HG03060 (cell line): ENCODE results near the gene CDC45.
A peak's percentile ranks its signal among the peaks of the same experiment; 100 is the strongest.
"Not testable (repeated sequence)": the region's sequence is repeated elsewhere in the genome, so short reads cannot be mapped to it uniquely, and the experiment has no call there.

Experiments used
- ATAC-seq: cut with Tn5 transposase; IDR thresholded peaks from one replicate; pipeline ENCODE4 v1.9.1; 2021; ENCODE audit warnings: low read depth, moderate number of reproducible peaks; ENCODE audit not compliant: unreplicated experiment

The CDC45 gene, protein sequence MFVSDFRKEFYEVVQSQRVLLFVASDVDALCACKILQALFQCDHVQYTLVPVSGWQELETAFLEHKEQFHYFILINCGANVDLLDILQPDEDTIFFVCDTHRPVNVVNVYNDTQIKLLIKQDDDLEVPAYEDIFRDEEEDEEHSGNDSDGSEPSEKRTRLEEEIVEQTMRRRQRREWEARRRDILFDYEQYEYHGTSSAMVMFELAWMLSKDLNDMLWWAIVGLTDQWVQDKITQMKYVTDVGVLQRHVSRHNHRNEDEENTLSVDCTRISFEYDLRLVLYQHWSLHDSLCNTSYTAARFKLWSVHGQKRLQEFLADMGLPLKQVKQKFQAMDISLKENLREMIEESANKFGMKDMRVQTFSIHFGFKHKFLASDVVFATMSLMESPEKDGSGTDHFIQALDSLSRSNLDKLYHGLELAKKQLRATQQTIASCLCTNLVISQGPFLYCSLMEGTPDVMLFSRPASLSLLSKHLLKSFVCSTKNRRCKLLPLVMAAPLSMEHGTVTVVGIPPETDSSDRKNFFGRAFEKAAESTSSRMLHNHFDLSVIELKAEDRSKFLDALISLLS

DNA sequence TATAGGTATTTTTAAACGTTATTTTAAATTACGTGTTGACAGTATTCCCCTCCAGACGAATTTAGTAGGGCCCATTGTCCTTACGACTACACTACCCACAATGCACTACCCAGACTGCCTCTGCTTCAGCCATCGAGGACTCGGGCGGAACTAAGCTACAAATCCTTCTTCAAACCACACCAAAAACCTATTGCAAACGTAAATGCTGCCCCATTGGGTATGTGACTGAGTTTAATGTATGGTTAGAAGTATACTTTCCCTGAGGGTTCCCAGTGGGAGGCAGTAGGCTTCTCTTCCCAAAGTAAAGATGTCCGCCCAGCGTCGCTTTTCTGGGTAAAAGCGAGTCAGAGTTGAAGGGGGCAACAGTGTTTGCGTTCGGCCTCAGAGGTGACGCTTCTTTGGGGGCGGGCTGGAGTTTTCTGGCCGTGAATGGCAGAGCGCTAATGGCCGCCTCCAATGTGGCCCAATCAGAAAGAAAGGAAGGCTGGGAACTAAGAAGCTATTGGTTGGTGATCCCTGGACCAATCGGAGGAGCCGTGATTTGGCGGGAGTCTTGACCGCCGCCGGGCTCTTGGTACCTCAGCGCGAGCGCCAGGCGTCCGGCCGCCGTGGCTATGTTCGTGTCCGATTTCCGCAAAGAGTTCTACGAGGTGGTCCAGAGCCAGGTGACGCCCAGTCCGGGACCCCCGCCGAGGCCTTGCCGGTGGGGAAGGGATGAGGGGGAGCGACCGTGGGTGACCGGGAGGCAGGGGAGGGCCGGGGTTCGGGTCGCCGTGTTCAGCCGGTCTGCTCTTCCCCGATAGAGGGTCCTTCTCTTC lies at the start of gene CDC45:
CDC45 (plus strand) TSS at position 566 of the 818 bp plus-strand sequence; CDS start at position 615, 49 bp downstream.
- peak; percentile 64 for ATAC-seq

DNA sequence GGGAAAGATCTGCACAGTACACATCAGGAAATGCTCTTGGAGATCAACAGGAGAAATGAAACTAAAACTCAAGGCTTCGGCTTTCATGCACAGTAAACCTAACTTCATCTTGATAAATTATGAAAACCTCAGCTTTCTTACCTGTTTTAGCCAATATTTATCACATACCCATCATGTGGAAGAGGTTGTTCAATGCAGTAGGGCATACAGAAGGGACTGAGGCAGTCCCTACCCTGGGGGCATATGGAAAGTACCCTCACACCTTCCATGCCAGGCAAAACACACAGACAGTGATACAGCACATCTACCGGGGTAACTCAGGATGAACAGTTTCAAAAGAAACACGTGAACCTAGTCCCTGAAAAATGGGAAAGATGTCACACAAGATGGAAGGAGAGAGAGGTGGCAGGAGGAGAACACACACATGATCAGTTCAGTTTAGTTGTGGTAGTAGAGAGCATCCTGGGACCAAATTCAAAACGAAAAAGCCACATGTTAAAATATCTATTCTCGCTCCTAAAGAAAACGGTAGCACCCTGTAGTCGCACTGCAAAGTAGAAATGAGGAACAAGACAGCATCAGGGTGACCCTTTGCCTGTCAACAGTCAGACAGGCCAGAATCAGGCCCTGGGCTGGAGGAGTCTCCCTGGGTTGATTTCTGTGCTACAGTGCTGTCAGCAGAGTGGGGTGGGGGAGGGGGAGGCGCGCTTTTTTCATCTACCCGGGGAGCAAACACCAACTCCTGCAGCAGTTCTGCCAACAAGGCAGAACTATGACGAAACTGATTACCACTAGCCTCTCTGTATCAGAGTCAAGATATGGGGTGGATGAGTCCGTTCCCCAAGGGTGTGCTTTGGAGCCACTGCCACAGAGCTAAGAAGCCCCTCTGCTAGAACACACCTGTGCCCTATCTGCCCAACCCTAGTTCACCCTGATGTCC lies 49.5 kb upstream of the CDC45 start:
- ATAC-seq: no peak

DNA sequence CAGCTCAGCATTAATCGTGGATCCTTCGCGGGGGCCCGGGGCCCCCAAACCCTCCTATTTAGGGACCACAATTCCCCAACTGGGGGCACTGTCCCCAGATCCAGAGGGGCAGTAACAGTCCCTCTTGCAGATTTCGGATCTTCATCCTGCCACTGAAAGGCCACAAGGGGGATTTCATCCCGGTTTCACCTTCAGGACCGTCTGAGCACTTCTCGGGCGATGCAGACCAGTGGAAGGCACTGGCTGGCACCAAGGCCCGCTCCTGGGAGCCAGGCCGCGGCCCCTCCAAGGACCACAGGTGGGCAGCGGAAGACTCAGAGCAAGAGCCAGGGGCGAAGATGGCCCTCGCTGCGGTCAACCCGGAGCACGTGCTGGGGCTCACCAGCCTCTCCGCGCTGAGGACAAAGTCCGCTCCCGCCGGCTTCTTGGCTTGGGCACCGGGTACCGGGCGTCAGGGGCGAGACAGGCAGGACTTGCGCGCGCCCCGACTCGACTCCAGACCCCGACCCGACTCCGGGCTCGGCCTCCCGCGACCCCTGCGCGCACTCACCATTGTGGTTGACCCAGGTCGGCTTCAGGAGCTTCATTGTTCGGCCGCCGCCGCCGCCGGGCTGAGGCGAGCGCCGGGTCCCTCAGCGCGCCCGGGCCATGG lies 48.7 kb upstream of the CDC45 start:
- ATAC-seq: no peak

DNA sequence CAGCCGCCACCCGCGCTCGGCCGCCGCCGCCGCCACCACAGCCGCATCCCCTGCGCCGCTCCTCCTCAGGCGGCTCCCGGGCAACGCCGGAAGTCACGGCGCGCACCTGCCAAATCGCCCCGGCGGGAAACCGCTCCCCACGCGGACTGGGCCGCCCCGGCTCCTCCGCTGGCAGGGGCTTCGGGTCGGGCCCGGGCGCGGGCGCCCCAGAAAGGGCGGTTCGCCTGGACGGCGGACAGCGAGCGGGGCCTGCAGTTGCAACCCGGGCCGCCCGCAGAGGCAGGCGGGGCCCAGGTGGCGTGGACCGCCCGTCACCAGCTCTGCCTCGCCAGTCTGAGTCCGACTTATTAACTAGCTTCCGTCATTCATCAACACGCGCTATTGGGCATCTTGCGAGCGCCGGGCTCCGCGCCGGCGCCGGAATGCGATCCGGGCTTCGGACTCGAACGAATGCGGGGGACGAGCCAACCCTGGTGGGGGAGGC lies 48.0 kb upstream of the CDC45 start, which contains the start of gene HIRA:
HIRA (minus strand) TSS at position 85 of the 484 bp plus-strand sequence. CDS start 257 bp downstream, outside the sequence.
- peak; percentile 25 for ATAC-seq

DNA sequence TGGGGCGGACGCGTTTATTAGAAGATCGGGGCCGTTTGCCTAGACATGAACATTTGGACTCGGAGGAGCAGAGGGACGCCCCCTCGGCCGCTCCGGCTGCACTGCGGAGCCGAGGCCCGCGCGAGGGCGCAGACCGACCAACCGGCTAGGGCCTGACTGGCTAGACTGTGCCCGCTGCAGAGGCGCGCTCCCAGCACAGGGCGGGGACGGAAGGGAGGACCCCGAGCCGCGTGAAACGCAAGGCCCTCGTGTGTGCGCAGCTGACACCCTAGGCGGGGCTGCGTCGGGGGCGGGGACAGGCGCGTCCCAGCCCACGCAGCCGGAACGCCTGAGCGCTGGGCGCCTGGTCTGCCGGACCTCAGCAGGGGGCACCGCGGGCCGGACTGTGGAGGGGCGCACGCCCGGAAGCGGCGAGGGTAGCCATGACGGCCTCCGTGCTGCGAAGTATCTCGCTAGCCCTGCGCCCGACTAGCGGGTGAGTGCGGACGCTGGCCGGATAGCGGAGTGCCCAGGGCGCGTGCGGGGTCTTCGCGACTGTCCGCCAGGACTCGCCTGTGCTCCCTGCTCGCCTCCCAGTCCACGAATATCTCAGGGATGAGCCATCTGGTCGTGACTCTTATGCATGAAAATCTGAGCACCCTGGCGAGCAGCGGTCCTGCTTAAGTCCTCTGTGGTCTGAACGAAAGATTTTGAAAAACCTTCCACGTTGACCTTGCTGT lies 47.4 kb upstream of the CDC45 start, which contains the start of gene MRPL40:
MRPL40 (plus strand) TSS at position 413 of the 719 bp plus-strand sequence; CDS start at position 423, 10 bp downstream.
- peak; percentile 43 for ATAC-seq

DNA sequence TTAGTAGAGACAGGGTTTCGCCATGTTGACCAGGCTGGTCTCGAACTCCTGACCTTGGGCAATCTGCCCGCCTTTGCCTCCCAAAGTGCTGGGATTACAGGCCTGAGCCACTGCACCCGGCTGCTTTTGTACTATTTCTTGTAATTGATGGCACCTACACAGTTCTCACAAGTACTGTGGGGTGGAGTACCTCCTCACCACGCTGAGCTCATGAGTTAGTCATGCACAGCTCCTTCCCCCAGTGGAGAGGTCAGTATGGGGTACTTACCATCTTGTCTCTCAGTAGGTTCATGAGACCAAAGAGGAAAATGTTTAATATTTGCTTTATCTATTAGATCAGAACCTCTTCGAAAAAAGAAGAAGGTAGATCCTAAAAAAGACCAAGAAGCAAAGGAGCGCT lies 45.3 kb upstream of the CDC45 start:
- no peak for ATAC-seq

DNA sequence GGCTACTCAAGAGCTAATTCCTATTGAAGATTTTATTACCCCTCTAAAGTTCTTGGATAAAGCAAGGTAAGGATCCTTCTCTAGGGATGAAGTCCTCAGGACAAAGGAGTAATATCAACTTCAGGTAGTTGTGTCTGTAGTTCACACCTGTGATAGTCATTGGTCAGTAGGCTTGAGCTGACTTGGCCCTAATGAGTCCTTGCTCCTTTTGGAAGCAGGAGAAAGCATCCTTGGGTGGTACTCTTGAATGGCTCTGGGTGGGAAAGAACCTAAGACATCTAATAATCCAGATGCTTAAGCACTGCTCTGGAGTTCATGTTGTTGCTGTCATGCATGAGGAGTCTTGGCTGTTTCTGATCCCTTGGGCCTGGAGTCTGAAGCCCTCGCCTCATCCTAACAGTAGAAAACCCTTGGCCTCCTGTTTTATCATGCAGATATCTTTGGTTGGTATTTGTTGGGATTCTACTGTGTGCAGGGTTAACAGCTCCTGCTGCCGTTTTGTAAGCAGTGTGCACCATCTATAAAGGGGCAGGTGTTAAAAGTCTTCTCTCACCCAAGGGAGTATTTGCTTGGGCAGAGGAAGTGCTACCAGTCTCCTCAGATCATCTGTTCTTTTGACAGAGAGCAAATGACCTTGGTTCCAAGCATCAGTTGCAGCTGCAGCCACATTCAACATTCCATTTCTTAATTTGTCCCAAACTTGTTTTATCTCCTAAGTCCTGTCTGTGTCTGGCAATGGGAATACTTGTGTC lies 44.7 kb upstream of the CDC45 start:
- ATAC-seq: no peak

DNA sequence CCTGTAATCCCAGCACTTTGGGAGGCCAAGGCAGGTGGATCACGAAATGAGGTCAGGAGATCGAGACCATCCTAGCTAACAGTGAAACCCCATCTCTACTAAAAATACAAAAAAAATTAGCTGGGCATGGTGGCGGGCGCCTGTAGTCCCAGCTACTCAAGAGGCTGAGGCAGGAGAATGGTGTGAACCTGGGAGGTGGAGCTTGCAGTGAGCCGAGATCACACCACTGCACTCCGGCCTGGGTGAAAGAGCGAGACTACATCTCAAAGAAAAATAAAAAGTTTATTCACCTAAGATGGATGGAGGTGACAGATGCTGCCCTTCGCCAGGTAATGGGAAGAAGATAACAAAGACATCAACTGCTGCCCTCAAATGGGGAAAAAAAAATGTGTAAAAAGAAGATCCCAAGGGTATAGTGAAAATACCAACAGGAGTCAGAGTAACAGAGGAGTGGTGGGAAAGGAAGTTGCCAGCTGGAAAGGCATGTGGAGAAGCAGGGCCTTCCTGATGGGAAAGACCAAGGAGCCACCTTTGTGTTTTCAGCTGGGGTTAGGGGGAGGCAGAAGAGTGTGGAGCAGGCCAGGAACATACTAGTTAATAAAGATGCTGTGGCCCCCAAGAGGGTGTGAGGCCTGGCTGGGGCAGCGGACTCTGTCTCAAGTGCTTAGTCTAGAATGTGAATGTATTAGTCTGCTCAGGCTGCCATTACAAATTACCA lies 43.1 kb upstream of the CDC45 start:
- ATAC-seq: not testable (repeated sequence)

DNA sequence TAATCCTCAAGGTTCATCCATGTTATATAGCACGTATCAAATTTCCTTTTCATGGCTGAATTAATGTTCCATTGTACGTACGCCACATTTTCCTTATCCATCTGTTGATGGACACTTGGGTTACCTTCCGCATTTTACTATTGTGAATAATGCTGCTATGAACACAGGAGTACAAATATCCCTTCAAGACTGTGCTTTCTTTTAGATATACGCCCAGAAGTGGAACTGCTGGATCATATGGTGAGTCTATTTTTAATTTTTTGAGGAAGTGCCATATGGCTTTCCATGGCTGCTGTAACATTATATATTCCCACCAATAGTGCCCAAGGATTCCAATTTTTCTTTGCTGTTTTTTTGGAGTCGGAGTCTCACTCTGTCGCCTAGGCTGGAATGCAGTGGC lies 41.4 kb upstream of the CDC45 start:
- ATAC-seq: no peak

DNA sequence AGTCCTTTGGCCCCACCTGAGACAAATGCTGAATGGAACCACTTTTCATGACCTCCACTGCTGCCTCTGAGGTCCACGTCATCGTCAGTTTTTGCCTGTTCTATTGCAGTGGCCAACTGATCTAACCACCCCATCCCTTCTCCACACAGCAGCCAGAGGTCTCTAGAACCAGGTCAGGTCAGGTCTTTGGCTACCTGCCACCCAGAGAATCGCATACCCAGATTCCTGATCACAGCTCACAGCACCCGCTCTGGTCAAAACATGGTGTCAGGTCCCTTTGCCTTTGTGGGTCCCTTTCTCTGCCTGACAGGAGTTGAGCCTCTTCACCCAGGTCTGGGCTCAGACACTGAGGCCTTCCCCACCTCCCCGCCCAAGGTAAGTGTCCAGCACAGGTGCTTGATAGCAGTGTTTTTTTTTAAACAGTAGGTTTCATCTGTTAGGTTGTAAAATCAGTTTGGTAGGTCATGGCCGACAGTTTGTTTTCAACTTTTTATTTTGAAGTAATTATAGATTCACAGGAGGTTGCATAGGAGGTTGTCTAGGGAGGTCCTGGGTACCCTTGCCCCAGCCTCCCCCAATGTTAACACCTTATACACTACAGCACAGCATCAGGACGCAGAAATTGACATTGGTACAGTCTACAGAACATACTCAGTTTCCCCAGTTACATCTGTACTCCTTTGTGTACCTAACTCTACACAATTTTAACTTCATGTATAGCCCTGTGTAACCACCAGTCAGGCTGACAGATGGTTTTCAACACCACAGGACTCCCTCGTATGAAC lies 39.1 kb upstream of the CDC45 start:
- ATAC-seq: no peak

DNA sequence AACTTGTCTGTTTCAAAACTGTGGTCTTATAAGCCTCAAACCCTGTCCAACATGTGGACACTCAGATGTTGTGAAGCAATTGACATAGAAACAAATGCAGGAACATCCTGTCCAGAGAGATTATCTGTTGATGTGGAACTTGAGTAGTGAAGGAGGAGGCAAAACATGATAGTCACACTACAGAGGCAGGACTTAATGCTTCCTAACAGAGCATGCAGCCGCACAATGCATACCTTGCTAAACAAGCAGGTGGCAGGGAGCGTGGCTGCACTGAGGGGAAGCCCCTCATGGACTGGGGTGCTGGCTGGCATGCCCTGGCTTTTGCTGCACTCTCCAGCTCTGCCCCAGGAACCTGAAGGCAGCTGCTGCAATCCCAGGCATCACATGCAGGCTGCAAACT lies 37.6 kb upstream of the CDC45 start:
- no peak for ATAC-seq

DNA sequence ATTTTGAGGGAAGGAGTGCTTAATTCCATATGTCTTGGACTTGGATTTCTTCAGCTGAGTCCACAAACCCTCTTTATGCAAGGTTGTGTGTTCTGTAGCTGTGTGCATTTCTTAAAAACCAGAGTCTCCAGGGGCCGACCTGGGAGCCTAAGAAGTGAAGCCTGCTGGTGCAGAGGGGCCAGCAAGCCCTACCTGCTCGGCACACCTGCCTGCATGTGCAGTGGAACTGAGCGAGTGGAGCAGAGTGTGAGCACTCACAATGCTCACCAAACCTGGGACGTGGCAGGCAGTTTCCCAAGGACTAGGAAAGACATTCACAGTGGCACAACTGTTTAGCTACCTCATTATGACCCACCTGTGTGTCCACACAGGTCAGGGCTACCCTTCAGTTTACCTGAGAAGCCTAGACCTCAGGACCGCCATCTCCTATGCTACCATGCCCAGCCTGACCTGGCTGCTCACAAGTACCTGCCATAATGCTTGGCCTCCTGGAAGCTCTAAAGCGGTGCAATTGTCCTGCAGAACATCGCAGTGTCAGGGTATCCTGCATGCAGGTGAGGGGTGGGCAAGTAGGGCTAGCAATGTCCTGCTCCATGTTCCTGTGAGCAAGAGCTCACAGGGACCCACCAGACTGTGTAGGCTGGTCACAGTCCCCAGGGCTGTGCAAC lies 36.0 kb upstream of the CDC45 start:
- ATAC-seq: no peak

DNA sequence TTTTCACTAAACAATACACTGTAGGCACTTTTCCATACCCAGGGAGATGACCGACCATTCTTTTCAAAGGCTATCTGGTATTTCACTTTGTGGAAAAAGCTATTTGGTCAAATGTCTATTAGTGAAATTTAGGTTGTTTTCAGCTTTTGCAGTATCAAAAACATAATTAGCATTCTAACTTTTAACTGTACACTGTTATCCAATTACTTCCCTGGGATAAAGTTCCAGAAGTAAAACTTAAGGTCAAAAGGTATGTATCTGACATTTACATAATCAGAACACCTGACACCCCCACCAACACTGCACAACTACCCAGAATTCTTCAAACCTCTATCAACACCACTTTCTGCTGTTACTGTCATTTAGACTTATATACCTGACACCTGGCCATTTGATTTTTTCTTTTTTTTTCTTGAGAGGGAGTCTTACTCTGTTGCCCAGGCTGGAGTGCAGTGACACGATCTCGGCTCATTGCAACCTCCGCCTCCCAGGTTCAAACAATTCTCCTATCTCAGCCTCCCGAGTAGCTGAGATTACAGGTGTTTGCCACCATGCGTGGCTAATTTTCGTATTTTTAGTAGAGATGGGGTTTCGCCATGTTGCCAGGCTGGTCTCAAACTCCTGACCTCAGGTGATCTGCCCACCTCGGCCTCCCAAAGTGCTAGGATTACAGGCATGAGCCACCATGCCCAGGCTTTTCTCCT lies 34.3 kb upstream of the CDC45 start:
- not testable (repeated sequence) for ATAC-seq

DNA sequence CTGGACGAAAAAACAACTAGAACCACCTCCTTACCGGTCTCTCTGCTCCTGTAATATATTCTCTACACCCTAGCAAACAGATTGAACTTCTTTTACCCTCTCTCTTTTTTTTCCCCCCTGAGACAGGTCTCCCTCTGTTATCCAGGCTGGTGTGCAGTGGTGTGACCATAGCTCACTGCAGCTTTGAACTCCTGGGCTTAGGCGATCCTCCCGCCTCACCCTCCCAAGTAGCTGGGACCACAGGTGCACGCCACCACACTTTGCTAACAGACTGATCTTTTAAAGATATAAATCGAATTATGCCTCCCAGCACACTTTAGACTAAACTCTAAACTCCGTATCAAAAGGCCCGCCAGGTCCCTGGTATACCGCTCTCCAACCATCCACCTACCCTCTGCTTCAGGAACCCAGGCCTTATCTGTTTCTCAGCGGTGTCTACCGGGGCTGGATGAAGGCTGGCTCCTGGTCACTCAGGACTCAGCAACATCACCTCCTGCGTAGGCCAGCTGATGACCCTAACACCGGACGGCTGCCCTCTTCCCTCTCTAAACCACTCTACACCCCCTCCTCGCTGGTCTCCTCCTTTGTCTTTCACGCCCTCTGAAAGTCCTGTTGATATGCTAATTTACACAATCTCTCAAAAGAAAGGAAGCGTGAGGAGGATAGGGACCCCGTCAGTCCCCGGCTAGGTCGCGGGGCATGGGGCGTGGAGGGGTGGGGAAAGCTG lies 33.0 kb upstream of the CDC45 start:
- ATAC-seq: no peak
